Ishikawa (cell line): Measurements from ENCODE around the gene CCR8.

Source experiments
- CEBPB ChIP-seq: IDR thresholded peaks from 2 replicates; pipeline ENCODE4 v1.6.1; 2012
- CREB1 ChIP-seq: IDR thresholded peaks from 2 replicates; pipeline ENCODE4 v1.6.1; 2012; ENCODE audit warnings: low read depth
- EGR1 ChIP-seq: IDR thresholded peaks from 2 replicates; pipeline ENCODE4 v1.6.1; 2012
- EP300 ChIP-seq: IDR thresholded peaks from 2 replicates; pipeline ENCODE4 v1.6.1; 2012; ENCODE audit warnings: borderline replicate concordance
- FOXM1 ChIP-seq: IDR thresholded peaks from 2 replicates; pipeline ENCODE4 v1.6.1; 2012; ENCODE audit warnings: low read depth, borderline replicate concordance
- MAX ChIP-seq: IDR thresholded peaks from 2 replicates; pipeline ENCODE4 v1.6.1; 2012
- TAF1 ChIP-seq: IDR thresholded peaks from 2 replicates; pipeline ENCODE4 v1.6.1; 2012; ENCODE audit warnings: low read depth, mild to moderate bottlenecking
- TCF12 ChIP-seq: IDR thresholded peaks from 2 replicates; pipeline ENCODE4 v1.6.1; 2012; ENCODE audit warnings: low read depth
- YY1 ChIP-seq: IDR thresholded peaks from 2 replicates; pipeline ENCODE4 v1.6.1; 2012; ENCODE audit warnings: low read depth
- TF ChIP-seq, protein P1 (sequence below): IDR thresholded peaks from 2 replicates; pipeline ENCODE4 v1.6.1; 2012; ENCODE audit warnings: low read depth, mild to moderate bottlenecking

DNA sequence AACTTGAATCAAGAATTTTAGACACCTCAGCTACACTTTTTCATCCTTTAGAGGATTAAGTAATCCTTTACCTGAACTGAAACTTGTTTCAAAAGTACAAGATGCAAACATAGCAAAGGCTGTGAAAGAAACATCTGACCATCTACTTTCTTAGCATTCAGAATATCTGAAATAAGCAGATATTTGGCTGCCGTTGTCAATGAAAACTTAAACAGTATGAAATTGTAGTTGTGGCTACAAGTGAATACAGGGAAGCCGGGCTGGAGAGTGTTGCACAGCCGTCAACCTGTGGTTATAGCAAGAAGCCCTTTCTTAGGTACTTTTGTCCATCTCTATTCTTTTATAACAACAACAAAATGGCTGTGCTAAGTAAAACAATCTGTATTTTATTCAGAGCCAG, 42.7 kb upstream of the CCR8 start:
- no peak for TF ChIP-seq CEBPB
- TF ChIP-seq TAF1, result no peak
- TF ChIP-seq YY1, result no peak
- TF ChIP-seq EP300, result no peak
- no peak for TF ChIP-seq FOXM1
- TF ChIP-seq, protein P1, sequence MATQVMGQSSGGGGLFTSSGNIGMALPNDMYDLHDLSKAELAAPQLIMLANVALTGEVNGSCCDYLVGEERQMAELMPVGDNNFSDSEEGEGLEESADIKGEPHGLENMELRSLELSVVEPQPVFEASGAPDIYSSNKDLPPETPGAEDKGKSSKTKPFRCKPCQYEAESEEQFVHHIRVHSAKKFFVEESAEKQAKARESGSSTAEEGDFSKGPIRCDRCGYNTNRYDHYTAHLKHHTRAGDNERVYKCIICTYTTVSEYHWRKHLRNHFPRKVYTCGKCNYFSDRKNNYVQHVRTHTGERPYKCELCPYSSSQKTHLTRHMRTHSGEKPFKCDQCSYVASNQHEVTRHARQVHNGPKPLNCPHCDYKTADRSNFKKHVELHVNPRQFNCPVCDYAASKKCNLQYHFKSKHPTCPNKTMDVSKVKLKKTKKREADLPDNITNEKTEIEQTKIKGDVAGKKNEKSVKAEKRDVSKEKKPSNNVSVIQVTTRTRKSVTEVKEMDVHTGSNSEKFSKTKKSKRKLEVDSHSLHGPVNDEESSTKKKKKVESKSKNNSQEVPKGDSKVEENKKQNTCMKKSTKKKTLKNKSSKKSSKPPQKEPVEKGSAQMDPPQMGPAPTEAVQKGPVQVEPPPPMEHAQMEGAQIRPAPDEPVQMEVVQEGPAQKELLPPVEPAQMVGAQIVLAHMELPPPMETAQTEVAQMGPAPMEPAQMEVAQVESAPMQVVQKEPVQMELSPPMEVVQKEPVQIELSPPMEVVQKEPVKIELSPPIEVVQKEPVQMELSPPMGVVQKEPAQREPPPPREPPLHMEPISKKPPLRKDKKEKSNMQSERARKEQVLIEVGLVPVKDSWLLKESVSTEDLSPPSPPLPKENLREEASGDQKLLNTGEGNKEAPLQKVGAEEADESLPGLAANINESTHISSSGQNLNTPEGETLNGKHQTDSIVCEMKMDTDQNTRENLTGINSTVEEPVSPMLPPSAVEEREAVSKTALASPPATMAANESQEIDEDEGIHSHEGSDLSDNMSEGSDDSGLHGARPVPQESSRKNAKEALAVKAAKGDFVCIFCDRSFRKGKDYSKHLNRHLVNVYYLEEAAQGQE, result no peak
- TF ChIP-seq EGR1, result no peak
- TF ChIP-seq TCF12, result no peak
- TF ChIP-seq CREB1, result no peak
- TF ChIP-seq MAX, result no peak
